ENCODE results near the gene CHD9NB.

DNA sequence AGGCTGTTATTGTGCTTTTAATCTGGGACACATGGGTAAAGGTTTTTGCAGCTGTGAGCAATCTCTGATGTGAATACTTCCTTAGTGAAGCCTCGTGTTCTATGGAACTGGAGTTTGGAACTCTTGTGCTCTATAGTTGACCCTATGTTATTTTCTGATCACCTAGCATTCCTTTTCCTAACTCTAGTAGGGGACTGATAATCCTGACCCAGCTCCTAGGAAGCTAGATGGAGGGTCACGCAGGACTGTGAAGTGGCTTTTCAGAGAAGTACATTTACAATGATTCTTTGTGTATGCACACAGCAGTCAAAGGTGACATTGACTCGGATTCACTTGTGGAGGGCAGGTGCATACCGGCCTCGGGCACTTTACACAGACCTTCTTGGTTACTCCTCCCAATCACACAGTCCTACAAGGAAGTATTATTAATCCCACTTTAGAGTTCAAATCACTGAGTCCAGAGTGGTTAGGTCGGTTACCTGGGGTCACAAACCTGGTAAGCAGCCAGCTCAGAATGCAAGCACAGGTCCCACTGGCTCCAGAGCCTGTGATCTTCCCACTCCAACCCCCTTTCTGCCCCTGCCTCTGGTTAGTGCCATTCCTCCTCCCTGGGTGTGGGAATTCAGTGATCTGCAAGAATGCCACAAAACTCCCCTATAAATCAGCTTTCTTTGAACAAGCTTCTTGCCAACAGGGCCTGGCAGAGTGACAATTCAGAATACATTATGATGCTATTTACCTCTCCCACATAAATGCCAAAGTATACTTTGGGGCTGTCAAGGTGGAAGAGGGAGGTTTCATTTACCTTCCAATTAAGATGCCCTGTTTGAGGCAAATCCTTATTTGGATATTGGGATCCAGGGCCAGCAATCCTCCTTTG is 7.1 kb downstream of the CHD9NB start:
- TF ChIP-seq, protein P1, sequence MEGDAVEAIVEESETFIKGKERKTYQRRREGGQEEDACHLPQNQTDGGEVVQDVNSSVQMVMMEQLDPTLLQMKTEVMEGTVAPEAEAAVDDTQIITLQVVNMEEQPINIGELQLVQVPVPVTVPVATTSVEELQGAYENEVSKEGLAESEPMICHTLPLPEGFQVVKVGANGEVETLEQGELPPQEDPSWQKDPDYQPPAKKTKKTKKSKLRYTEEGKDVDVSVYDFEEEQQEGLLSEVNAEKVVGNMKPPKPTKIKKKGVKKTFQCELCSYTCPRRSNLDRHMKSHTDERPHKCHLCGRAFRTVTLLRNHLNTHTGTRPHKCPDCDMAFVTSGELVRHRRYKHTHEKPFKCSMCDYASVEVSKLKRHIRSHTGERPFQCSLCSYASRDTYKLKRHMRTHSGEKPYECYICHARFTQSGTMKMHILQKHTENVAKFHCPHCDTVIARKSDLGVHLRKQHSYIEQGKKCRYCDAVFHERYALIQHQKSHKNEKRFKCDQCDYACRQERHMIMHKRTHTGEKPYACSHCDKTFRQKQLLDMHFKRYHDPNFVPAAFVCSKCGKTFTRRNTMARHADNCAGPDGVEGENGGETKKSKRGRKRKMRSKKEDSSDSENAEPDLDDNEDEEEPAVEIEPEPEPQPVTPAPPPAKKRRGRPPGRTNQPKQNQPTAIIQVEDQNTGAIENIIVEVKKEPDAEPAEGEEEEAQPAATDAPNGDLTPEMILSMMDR (IDR thresholded peaks at IDR 0.05): no peak
- TF ChIP-seq POLR2A (IDR thresholded peaks at IDR 0.05): peak; percentile 28
- TF ChIP-seq POLR2AphosphoS5 (IDR thresholded peaks at IDR 0.05): peak; percentile 95

Measured in prostate gland (tissue), 2 donors.